Activated T-helper 1 cell treated with anti-CD3 and anti-CD28 coated beads, Interleukin-2, amount 50 U/mL, for 16 hours (primary cell): ENCODE measurements around the gene SKIC3.

Source experiments
- DNase-seq, 2 donors: peaks; one replicate each; pipeline ENCODE4 v3.0.0-alpha.2; 2020; ENCODE audit warnings: low read depth in 1 of 2, low spot score in 1 of 2

Gene SKIC3

GRCh38 chr5:95554647-95555548, at the start of gene SKIC3, which contains the start of gene ARSK:
Gene SKIC3, minus strand, starts transcription at chr5:95554977. Its CDS starts 7,827 bp downstream, at chr5:95547150.
Gene ARSK, plus strand, starts transcription at chr5:95555101. Its CDS starts 178 bp downstream, at chr5:95555279.
- peak; percentile 75 to 84 for DNase-seq

GRCh38 chr5:95600557-95600956, 45.8 kb upstream of the SKIC3 start:
- no peak for DNase-seq

DNA sequence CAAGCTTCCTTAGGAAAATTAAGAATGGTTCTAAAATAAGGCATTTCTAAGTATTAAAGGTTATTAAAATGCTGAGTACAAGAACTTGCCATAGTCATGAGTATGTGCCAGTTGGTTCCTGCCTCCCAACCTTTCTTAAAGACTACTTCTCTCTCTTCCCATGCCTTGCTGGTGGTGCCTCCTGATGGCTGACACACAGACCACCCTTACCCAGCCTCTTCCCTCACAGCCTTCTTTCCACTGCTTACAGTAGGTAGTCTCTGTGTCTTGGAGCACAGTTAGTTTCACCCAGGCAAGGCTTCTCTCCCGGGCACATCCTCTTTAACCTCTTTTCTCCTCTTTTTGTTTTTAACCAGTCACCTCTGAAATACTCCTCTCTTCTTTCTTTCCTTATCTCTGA, 44.5 kb upstream of the SKIC3 start:
- DNase-seq: no peak

- DNase-seq: no peak
These were observed 40.6 kb upstream of the SKIC3 start for GRCh38 chr5:95595289-95595931.

GRCh38 chr5:95591490-95591901, 36.7 kb upstream of the SKIC3 start:
- no peak for DNase-seq

DNA sequence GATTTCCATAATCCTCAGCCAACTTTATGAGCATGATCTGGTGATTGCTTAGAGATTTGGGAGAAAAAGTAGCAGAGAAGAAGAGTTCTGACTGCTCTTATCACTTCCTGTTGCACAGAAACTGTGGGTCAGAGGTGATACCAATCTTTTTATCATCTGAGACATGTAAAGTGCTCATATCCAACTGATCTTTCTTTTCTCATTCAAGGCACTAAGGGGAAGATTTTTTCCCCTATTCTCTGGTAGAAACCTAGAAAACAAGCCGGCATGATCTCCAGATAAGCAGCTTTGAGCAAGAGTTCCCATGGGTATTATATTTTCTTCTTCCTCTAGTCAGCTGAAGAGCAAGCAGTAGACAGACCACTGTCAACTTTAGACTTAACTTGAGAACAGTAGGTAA, 36.1 kb upstream of the SKIC3 start:
- DNase-seq: no peak

DNA sequence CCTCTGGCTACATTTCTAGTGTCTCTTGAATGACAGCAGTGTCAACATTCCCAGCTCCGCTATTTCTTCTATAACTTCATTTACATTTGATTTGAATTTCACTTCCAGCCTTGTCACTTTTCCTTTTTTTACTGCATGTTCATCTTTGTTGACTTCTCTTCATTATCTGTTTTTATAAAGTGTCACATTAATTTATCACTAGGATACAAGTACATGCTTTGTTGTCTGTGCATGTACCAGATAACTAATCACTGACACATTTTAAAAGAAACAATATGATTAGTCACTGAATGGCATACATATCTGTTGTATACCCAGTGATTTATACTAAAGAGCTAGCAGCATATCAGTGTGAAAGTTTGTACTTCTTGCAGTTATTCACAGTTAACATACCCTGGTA, 29.2 kb upstream of the SKIC3 start:
- DNase-seq: no peak

- no peak for DNase-seq
These were observed 26.8 kb upstream of the SKIC3 start for GRCh38 chr5:95581576-95581975.

GRCh38 chr5:95572016-95572415, 17.2 kb upstream of the SKIC3 start:
- DNase-seq: no peak

- no peak for DNase-seq
These were observed 10.6 kb upstream of the SKIC3 start for GRCh38 chr5:95565280-95565920.

GRCh38 chr5:95564450-95564849, 9.7 kb upstream of the SKIC3 start:
- no peak for DNase-seq

GRCh38 chr5:95563367-95563766, 8.6 kb upstream of the SKIC3 start:
- DNase-seq: no peak

GRCh38 chr5:95562282-95562681, 7.5 kb upstream of the SKIC3 start:
- DNase-seq: no peak

GRCh38 chr5:95557841-95558240, 3.1 kb upstream of the SKIC3 start:
- no peak for DNase-seq

GRCh38 chr5:95555553-95555952, 776 bp upstream of the SKIC3 start:
- DNase-seq: no peak

GRCh38 chr5:95554331-95554646, 488 bp downstream of the SKIC3 start:
- DNase-seq: no peak

DNA sequence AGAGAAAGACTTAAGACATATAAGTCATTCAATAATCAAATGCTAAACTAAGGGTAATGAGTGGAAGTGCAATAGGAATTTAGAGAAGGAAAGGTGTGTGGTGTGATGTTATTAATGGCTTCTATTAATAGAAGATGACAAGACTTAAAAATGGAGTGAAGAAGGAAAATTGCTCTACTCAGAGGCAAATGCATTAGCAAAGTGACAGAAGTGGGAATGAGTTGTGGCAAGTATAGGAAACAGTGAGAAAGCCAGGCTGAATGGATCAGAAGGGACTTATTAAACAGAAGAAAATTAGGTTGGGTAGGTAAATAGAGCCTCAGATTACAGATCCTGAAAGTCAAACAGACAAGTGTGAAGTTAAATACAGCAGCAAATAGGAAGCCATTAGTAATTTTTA, 5.7 kb downstream of the SKIC3 start:
- no peak for DNase-seq

DNA sequence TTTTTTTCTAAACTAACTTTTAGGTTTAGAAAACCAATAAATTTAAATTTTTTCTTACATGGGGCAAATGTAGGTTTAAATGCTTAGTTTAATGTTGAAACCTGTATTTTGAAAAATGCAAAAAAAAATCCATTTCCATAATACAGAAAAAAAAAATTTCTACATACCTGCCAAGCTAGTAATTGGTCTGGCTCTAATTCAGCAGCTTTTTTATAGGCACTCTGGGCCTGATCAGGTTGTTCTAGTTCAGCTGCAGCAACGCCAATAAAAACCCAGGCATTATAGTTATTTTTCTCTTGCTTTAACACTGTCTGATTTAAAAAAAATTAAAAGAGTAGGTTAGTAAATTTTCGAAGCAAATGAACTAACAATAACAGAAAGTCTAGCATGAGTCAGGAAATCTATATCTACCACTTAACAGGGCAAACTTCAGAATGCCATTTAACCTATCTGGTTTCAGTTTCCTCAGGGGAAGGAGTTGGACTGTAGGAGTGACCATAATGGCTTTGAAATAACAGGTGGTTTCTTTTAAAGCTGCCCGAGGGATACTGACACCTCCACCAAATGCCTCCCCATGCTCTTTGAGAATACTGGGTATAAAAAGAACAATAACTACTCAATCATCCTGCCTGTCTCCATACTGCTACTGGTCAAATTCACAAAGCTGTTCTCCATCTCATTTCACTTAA, 11.6 kb downstream of the SKIC3 start:
- DNase-seq: no peak

DNA sequence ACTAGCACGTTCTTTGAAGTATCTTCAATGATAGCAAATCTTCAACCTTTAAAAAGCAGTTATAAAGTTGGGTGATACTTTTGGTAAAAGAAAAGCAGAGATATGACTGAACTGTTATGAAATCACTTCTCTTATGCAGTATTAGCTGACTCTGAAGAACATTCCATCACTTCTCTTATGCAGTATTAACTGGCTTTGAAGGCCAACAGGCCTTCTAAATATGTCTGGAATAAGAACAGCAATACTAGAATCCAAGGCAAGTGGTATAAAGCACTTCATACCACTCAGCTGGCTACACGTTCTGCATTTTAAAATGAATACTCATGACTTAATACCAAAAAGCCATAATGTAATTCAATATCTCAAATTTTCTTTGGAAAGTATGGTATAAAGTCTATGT, 17.3 kb downstream of the SKIC3 start:
- DNase-seq: no peak

GRCh38 chr5:95533761-95534160, 21.0 kb downstream of the SKIC3 start:
- DNase-seq: no peak

DNA sequence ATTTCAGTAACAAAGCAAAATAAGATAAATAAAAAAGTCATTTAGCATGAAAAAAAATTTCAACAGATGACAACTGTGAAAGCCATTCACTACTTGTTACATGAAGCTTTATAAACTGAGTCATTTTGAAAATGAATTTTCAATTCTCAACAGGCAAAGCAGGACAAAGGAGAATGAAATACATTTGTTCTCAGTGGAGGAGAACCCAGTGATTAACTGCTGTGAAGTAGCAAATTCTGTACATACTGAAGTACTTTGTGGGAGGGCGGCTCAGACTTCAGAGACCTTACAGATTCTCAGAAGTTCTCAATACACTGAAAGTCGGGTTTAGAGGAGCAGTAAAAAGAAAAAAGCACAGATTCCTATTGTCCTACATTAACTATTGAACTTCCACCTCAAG, 21.7 kb downstream of the SKIC3 start:
- DNase-seq: no peak

GRCh38 chr5:95532415-95532814, 22.4 kb downstream of the SKIC3 start:
- no peak for DNase-seq
